HTR-8/SVneo (cell line): ENCODE measurements around the gene ARID4A.
"Not testable (repeated sequence)": the region's sequence is repeated elsewhere in the genome, so short reads cannot be mapped to it uniquely, and the experiment has no call there.

Experiments
- DNase-seq: peaks from one replicate; pipeline ENCODE4 v3.0.0; 2011; ENCODE audit warnings: low spot score, mixed read lengths; ENCODE audit not compliant: insufficient read length
- FAIRE-seq: peaks from 2 replicates; lab custom pipeline; 2011; peaks lifted over from hg19 to GRCh38; lab: Jason Lieb, UNC

Gene ARID4A

DNA sequence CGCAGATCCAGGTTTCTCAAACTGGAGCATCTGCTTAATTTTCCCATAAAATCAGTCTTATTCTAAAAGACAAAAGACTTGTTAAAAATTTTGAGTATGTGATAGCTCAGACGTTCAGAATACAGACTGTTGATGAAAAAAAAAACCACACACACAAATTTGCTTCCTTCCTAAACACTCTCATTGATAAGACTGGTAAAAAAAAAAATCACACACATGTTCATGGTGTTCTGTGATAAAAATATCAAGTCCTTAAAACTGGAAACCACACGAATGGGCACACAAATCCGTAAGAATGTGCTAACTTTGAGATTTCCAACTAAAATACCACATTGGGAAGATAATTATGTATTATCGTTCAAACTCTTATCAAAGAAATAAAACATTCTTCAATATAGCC is 6.7 kb upstream of the ARID4A start:
- FAIRE-seq (no peak), DNase-seq (no peak)

DNA sequence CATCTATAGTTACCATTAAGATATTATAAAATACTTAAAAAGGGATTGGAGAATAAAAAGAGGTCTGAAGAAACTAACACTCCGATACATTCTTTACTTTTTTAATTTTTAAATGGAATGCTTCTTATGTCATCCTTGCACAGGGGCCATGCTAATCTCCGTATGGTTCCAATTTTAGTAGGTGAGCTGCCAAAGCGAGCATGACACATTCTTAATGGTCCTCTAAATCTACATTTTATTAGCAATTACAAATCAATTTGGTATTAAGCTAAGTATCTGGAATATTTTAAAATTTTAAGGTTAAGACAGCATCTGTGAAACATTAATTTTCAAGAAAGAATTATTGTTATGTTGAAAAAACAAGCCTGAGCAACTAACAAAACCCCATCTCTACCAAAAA is 6.2 kb upstream of the ARID4A start:
- DNase-seq, result no peak

DNA sequence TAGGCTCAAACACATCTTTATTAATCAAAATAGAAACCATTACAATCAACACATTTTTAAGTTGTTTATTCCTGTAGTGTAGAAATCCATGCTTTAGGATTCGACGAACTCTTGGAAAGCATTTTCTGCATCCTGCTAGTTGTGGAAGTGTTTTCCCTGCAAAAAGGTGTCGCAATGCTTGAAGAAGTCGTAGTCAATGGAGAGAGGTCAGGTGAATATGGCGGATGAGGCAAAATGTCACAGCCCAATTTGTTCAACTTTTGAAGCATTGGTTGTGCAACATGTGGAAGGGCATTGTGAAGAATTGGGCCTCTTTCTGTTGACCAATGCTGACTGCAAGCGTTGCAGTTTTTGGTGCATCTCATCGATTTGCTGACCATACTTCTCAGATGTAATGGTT is 4.2 kb upstream of the ARID4A start:
- FAIRE-seq (peak; percentile 94), DNase-seq (no peak)

More for the DNA sequence above, 6.2 kb upstream of the ARID4A start:
- FAIRE-seq, result no peak

DNA sequence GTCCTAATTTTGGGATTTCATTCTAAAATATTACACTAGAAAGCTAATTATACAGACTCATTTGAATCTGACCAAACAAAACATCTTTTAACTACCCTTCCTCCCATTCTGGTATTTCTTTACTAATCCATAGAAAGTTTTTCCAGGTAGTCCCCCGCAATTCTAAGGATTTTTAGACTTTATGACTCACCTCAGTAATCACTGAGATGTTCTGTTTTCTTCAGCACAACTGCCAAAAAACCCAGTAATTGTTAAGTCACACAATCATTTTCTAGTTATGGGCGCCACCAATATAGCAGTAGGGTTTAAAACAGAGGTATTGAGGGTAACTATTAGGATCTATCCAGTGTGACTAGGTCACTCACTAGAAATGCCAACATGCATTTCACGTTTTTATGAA is 1.6 kb upstream of the ARID4A start:
- FAIRE-seq (peak; percentile 95), DNase-seq (peak; percentile 29)

DNA sequence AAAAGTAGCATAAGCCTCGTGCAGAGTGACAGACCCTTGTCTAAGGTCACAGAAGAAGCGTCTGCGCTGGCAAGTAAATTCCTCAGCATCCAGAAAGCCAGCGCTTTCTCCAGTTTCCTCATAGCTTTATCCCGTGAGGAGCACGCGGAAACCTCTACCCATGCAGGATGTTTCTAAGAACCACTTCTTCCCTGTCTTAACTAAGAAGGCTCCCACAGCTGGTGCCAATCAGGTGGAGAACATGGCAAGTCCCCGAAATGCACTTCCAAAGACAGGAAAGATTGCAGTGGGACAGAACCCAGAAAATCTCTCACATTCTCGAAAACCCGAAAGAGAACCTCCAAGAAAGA is 968 bp upstream of the ARID4A start:
- DNase-seq, result peak; percentile 62
- FAIRE-seq, result no peak

DNA sequence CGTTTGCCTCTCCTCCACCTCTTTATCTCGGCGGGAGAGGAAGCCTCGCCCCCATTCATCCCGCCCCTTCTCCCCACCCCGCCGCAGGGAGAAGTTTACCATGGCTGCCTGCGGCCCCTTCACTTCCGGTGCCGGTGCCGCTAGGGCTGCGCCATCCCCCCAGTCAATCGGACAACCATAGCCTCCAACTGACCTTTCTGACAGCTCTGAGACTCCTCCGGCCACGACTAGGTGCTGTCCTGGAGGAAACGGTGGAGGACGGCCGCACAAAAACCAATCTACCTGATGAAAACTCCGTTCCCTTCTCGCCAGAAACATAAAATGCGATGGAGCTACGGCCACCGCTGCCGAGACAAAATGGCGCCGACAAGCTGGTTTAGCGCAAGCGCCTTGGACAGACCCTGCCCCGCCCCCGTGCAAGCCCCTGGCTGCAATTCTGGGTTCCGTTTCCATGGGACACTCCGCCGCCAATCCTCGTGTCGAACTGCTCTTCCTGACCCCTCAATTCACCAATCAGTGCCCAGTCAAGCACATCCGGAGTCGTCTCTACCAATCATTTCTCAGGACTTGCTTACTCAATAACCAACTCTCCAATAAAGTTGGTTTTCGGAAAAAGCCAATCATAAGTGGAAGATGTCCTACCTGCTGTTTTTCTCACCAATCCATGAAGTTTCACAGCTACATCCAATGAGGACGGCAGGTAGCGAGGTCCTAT is 436 bp upstream of the ARID4A start:
- FAIRE-seq, result peak; percentile 100

DNA sequence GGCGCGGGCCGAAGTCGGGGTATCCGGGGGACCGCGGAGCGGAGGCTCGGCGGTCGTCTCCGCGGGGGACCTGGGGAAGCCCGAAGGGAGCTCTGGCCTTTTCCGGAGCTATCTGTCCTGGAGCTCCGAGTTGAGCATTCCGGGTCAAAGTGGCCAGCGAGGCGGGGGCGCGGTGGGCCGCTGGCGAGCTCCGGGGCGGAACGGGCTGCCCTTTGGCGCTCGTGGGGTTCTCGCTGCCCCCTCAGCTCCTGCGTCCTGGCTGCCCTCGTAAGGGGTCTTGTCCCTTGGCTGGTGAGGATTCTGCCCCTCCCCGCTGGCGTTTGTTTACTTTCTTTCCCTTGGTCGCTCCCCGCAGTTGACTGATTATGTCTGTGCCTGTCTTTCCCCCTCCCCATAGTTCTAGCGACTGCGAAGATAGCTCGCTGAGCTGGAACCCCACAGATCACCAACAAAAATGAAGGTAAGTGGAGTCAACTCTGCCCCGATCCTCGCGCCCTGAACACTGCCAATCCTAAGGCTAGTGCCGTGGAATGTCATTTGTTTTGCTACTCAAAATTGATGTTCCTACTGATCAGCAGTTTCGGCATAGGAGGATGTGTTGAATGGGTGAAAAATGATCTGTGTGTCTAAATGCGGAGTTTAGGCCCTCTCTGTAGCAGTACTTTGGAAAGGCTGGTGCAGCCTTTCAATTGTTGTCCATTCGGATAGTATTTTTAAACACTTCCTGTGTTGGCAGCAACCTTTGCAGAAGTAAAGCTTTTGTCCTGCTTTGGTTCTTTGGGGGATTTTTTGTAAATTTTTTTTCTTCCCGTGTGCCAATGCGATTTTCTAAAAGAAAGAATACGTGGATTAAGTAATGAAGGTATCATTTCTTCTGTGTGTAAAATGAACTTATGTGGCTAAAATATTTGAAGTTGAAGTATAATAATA is 1.3 kb downstream of the ARID4A start:
- FAIRE-seq (peak; percentile 99), DNase-seq (peak; percentile 41)

More for the DNA sequence above, 436 bp upstream of the ARID4A start:
- peak; percentile 100 for DNase-seq

DNA sequence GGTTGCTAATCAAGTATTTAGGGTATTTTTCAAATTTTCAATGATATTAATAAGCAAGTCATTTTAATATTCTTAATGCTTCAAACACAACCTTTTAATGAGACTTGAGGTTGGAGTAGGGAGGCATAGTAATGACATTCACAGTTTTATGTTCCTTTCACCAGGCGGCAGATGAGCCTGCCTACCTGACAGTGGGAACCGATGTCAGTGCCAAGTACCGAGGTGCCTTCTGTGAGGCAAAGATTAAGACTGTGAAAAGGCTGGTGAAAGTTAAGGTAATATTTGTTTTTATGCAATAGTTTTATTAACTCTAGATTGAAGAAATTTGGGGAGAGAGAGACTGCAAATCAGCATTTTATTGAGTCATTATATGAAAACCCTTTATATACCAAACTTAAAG is 3.1 kb downstream of the ARID4A start:
- DNase-seq (no peak), FAIRE-seq (peak; percentile 26)

DNA sequence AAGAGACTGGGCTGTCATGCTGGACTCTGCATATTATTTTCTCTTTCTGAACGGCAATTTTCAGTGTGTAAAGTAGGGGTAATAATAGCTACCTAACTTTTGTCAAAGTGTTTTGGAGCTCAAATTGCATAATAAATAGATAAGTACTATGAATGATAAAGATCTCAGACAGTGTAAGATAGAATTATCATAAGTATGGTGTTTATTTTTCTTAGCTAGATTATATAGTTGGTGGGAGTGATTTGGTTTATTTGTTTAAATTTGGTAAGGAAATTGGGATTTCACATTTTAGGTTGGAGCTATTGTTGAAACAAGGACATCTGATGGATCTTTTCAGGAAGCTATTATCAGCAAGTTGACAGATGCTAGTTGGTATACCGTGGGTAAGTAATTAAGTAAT is 7.4 kb downstream of the ARID4A start:
- no peak for DNase-seq
- FAIRE-seq, result no peak

DNA sequence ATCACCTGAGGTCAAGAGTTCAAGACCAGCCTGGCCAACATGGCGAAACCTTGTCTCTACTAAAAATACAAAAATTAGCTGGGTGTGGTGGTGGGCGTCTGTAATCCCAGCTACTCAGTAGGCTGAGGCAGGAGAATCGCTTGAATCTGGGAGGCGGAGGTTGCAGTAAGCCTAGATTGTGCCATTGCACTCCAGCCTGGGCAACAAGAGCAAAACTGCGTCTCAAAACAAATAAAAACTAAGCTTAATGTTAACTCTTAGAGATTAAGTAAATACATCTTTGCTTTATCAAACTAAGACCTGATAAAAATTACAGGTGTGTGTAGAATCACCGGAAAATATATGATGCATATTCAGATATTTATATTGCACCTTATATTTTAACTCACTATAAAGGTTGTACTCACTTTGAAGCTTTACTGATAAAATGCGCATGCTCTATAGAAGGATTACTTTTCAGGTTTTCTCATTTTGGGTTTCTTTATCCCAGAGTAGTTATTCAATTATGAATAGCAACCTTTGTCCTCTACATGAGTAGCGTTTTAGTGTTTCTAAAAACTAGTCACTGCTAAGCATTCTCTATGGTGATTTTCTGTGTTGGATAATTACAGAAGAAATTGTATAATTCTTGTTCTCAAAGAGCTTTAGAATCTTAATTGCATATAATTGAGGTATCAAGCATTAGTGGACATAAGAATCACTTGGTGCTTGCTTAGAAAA is 9.4 kb downstream of the ARID4A start:
- FAIRE-seq, result no peak

DNA sequence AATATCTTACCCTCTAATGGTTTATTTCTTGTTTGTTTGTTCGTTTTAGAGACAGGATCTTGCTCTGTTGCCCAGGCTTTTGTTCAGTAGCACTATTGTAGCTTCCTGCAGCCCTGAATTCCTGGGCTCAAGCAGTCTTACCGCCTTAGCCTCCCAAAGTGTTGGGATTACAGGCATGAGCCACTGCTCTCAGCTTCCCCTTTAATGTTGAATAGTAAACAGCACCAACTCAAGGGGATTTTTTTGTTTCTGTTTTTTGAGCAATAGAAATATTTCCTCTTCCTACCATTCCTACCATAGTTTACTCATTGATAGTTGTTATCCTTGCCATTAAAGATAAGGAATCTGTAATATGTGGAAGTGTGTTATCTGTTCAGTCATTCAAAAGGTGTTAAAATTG is 10.7 kb downstream of the ARID4A start:
- DNase-seq (no peak), FAIRE-seq (peak; percentile 87)

More for the DNA sequence above, 9.4 kb downstream of the ARID4A start:
- no peak for DNase-seq

DNA sequence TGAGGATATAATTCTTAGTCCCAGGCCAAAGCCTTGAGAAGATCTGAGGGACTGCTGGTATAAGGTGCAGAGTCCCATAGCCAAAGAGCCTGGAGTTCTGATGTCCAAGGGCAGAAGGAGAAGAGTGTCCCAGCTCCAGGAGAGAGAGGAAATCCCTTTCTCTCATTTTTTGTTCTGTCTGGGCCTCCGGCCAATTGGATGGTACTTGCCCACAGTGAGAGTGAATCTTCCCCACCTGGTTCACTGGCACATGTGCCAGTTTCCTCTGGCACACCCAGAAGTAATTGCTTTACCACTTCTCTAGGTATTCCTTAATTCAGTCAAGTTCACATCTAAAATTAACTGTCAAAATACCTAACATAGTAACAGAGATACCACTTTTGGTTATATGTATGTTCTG is 15.3 kb downstream of the ARID4A start:
- DNase-seq (no peak), FAIRE-seq (peak; percentile 90)

DNA sequence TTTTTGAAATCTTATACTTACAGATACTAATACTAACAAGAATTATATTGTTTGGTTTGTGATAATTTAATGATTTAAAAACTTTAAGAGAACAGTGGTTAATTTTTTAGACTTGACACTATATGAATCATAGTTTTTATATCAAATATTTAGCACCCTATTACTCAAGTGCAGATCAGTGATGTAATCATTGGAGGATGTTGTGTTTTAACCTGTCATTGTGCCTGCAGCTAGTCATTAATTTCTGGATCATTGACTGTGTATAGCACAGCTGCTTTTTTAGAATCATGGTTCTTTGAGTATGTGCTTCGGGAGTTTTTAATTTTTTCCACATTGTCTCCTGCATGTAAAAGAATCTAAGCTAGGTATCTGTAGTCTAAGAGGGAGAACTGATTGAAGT is 17.3 kb downstream of the ARID4A start:
- FAIRE-seq (peak; percentile 58), DNase-seq (peak; percentile 19)

DNA sequence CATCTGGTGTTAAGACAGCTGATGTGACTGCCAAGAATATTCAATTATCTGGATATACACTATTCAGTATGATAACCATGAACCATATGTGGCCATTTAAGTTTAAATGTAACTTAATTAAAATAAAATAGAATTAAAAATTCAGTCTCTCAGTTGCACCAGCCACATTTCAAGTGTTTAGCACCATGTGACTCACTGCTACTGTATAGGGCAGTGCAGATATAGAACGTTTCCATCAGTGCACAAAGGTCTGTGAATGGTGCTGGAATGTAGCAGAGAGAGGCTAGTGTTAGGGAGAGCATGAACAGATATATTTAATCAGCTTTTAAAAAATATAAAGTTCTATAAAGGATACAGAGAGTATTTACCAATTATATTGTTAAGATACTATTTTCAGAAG is 28.7 kb downstream of the ARID4A start:
- DNase-seq, result no peak
- peak; percentile 26 for FAIRE-seq

DNA sequence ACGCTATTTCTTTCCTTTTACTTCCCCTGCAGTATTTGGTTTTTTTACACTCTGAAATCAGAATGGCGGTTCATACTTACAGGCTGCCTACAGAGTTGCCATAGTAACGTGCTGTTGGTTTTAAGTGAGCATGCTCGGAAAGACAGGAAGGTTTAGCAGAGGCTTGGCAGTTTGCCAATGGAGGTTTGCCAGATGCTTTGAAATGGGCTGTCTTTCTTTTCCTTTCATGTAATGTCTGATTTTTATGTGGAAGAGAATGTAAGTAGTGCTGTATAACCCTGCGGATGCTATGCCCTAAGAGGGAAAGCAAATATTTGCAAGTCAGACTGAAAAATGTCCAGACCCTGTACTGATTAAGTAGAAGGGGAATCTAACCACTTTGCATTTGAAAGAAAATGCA is 32.8 kb downstream of the ARID4A start:
- DNase-seq (peak; percentile 63), FAIRE-seq (peak; percentile 99)

DNA sequence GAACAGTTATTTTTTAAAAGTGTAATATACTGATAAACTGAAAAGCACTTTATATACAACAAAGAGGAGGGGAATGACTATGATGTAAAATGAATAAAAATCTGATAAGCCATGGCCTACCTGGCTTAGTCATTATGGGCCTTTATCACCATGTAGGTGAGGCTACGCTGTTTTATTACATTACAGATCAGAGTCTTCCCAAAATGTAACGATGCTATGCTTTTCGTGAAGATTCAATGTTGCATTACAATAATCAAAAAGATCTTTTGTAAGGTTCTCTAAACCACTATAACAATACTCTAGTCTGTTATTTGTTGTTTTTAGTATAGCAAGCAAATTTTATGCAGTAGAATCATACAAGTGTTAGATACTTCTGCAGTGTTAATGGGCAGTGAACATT is 34.2 kb downstream of the ARID4A start:
- DNase-seq, result no peak
- FAIRE-seq, result peak; percentile 95

DNA sequence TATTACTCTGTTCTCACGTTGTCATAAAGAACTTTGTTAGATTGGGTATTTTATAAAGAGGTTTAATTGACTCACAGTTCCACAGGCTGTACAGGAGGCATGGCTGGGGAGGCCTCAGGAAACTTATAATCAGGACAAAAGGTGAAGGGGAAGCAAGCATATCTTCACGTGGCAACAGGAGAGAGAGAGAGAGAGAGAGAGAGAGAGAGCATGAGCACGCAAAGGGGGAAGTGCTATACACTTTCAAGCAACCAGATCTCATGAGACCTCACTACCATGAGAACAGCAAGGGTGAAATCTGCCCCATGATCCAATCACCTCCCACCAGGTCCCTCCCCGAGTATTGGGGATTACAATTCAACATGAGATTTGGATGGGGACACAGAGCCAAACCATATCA is 41.3 kb downstream of the ARID4A start:
- not testable (repeated sequence) for DNase-seq
- FAIRE-seq, result peak; percentile 54

DNA sequence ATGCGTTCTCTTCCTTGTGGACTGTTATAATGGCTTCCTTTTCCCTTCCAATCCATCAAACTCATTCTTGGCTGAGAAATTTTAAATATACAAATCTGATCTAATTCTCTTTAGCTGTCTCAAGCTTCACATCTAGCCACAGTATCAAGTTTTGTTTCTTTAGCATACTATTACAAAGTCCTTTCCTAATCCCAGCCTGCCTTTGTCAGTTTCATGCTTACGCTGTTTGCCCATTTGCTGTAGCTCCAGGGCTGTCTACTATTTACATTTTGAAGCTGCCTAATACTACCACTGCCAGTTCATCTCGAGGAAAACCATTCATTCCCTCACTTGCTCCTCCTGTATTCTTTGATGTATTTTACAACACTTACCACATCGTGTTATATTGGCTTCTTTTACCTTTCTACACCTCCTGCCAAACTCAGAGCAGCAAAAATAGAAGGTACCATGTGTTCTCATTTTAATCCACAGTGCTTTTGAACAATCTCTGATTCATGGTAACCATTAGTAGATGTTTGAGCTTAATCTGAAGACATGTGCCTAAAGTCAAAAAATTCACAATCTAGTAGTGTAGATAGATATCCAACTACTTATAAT is 42.9 kb downstream of the ARID4A start:
- peak; percentile 94 for FAIRE-seq
- DNase-seq, result no peak

DNA sequence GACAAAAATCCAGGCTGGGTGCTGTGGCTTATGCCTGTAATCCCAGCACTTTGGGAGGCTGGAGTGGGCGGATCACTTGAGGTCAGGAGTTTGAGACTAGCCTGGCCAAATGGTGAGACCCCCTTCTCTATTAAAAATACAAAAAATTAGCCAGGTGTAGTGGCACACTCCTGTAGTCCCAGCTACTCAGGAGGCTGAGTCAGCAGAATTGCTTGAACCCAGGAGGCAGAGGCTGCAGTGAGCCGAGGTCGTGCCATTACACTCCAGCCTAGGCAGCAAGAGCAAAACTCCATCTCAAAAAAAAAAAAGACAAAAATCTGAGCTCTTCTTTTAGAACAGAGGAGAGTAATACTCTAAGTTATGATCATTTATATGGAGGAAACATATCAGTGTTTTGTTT is 45.2 kb downstream of the ARID4A start:
- not testable (repeated sequence) for DNase-seq
- peak; percentile 44 for FAIRE-seq

DNA sequence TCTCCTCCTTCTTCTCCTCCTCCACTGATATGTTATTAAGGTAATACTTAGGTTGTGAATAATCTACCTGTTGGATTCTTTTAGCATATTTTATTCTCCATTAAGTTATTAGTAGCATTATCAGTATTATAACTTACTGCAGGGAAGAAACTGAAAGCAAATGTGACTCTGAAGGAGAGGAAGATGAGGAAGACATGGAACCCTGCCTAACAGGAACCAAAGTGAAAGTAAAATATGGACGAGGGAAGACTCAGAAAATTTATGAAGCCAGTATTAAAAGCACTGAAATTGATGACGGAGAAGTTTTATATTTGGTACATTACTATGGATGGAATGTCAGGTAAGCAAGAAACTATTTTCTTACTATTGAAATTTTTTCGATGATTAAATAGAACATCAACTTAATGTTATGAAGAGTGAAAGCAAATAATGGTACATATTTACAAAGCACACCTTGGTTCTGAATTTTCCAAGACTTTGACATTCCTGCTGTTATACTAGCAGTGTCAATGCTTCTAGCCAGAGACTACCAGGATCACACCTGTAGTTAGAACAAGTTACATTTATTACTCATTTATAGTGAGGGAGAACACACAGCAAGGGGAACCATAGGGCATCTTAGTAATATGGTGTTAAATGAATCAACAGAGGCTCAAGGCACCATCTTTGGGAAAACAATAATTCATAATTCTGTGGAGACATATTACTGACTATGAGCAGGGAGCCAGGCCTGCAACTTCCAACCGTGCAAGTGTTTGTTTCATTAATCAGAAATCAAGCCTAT is 55.4 kb downstream of the ARID4A start:
- DNase-seq (no peak), FAIRE-seq (no peak)
